ENCODE data around the gene AMPD2.
"Not testable (repeated sequence)": the region's sequence is repeated elsewhere in the genome, so short reads cannot be mapped to it uniquely, and the experiment has no call there.

The AMPD2 gene

GRCh38 chr1:109669246-109669948, 49.8 kb downstream of the AMPD2 start:
- DNase-seq (ENCODE audit: low spot score): peak; percentile 1
- in situ Hi-C loops (cut with MboI; ENCODE audit: low sequenced_read_pairs, unreplicated experiment): loop anchor here (10.0 kb wide), 1 partner anchor 45 kb away; the partner anchor contains the start of gene GSTM5
- no peak for TF ChIP-seq CTCF (IDR thresholded peaks at IDR 0.05; ENCODE audit: borderline replicate concordance, control extremely low read depth, extremely low read depth, insufficient read depth, missing control alignments)

GRCh38 chr1:109669949-109670302, 50.3 kb downstream of the AMPD2 start:
- DNase-seq (ENCODE audit: low spot score): peak; percentile 2
- in situ Hi-C loops (cut with MboI; ENCODE audit: low sequenced_read_pairs, unreplicated experiment): loop anchor here (10.0 kb wide), 1 partner anchor 45 kb away; the partner anchor contains the start of gene GSTM5

DNA sequence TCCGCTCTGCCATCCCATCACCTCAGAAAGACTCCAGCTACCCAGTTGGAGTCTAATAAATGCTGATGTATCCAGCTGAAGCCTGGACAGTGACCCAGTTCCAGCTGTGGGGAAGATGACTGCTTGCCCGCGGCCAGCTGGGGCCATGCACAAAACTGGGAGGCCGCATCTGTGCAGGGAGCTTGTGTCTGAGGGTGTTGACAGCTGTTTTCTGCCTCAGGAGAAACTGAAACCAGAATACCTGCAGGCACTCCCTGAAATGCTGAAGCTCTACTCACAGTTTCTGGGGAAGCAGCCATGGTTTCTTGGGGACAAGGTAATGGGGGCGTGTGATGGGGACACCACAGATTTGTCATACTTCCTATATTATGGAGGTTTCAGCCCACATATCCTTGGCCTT, 51.4 kb downstream of the AMPD2 start:
- in situ Hi-C loops (cut with MboI; ENCODE audit: low sequenced_read_pairs, unreplicated experiment): no loop called here
- no peak for TF ChIP-seq CTCF (IDR thresholded peaks at IDR 0.05; ENCODE audit: borderline replicate concordance, control extremely low read depth, extremely low read depth, insufficient read depth, missing control alignments)
- DNase-seq (ENCODE audit: low spot score): no peak

- in situ Hi-C loops (cut with MboI; ENCODE audit: low sequenced_read_pairs, unreplicated experiment); DNase-seq (ENCODE audit: low spot score): not testable (repeated sequence)
Measured at GRCh38 chr1:109673861-109674260, 54.2 kb downstream of the AMPD2 start.

DNA sequence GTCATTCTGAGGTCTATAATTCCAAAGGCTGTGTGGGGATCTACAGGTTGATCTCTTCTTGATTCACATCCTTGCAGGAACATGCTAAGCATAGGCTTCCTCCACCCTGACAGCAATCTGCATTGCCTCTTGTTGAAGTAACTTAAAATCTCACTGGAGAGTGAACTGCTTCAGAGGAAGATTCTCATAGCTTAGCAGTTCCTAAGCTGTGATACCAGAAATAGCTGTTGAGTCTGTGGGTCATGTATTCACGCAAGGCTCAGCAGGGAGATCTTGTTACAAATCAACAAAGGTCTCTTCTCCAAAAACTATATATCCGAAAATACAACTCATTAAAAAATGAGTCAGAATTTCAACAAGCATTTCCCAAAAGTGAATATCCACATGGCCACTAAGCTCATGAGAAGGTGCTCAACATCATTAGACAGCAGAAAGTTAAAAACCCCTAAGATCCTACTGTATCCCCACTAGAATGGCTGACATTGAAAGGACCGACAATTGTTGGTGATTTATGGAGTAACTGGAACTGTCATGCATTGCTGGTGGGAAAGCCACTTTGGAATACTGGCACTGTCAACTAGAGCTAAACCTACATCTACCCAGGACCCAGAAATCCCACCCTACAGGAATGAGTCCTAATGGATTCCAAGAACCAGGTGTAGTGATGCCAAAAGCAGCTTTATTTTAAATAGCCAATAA, 57.2 kb downstream of the AMPD2 start:
- DNase-seq (ENCODE audit: low spot score); in situ Hi-C loops (cut with MboI; ENCODE audit: low sequenced_read_pairs, unreplicated experiment): not testable (repeated sequence)

- DNase-seq (ENCODE audit: low spot score): no peak
- in situ Hi-C loops (cut with MboI; ENCODE audit: low sequenced_read_pairs, unreplicated experiment): no loop called here
- no peak for TF ChIP-seq CTCF (IDR thresholded peaks at IDR 0.05; ENCODE audit: borderline replicate concordance, control extremely low read depth, extremely low read depth, insufficient read depth, missing control alignments)
Measured at GRCh38 chr1:109677459-109677858, 57.8 kb downstream of the AMPD2 start.

- in situ Hi-C loops (cut with MboI; ENCODE audit: low sequenced_read_pairs, unreplicated experiment): not testable (repeated sequence)
Measured at GRCh38 chr1:109678637-109679036, 59.0 kb downstream of the AMPD2 start.

More at GRCh38 chr1:109678637-109679036, 59.0 kb downstream of the AMPD2 start:
- DNase-seq (ENCODE audit: low spot score): not testable (repeated sequence)
